HEK293T (cell line): Measurements from ENCODE around the gene MOSMO.

Experiments used
- BHLHE40 ChIP-seq: fragments of 450-650 bp; IDR thresholded peaks from 2 replicates; pipeline ENCODE4 v1.6.1; 2016; ENCODE audit warnings: mild to moderate bottlenecking, moderate library complexity, borderline replicate concordance
- CTBP1 ChIP-seq: fragments of 450-650 bp; IDR thresholded peaks from 2 replicates; pipeline ENCODE4 v1.6.1; 2016; ENCODE audit warnings: borderline replicate concordance
- ELF4 ChIP-seq: fragments of 450-650 bp; IDR thresholded peaks from 2 replicates; pipeline ENCODE4 v1.6.1; 2017; ENCODE audit warnings: antibody characterized with exemption
- FOXA1 ChIP-seq: fragments of 450-650 bp; IDR thresholded peaks from 2 replicates; pipeline ENCODE4 v1.6.1; 2016; ENCODE audit warnings: mild to moderate bottlenecking
- FOXK2 ChIP-seq: fragments of 450-650 bp; IDR thresholded peaks from 2 replicates; pipeline ENCODE4 v1.6.1; 2016; ENCODE audit warnings: mild to moderate bottlenecking
- FOXM1 ChIP-seq: fragments of 450-650 bp; IDR thresholded peaks from 2 replicates; pipeline ENCODE4 v1.6.1; 2017; ENCODE audit warnings: mild to moderate bottlenecking, borderline replicate concordance
- L3MBTL2 ChIP-seq: fragments of 450-650 bp; conservative IDR thresholded peaks from 2 replicates; pipeline ENCODE4 v1.6.1; 2016; ENCODE audit warnings: mild to moderate bottlenecking
- LEF1 ChIP-seq: fragments of 450-650 bp; IDR thresholded peaks from 2 replicates; pipeline ENCODE4 v1.6.1; 2017; ENCODE audit warnings: mild to moderate bottlenecking, borderline replicate concordance
- NFRKB ChIP-seq: fragments of 450-650 bp; IDR thresholded peaks from 2 replicates; pipeline ENCODE4 v1.6.1; 2016; ENCODE audit warnings: mild to moderate bottlenecking, moderate library complexity
- PKNOX1 ChIP-seq: fragments of 450-650 bp; IDR thresholded peaks from 2 replicates; pipeline ENCODE4 v1.6.1; 2016
- SP1 ChIP-seq: fragments of 450-650 bp; IDR thresholded peaks from 2 replicates; pipeline ENCODE4 v1.6.1; 2017
- SUZ12 ChIP-seq: fragments of 450-650 bp; IDR thresholded peaks from 2 replicates; pipeline ENCODE4 v1.6.1; 2016; ENCODE audit warnings: mild to moderate bottlenecking
- ZNF384 ChIP-seq: fragments of 450-650 bp; IDR thresholded peaks from 2 replicates; pipeline ENCODE4 v1.6.1; 2016

GRCh38 chr16:22122239-22122638 lies 114.3 kb downstream of the MOSMO start:
- TF ChIP-seq SP1: no peak
- TF ChIP-seq ELF4: no peak
- TF ChIP-seq LEF1: no peak
- TF ChIP-seq FOXM1: no peak
- no peak for TF ChIP-seq BHLHE40
- TF ChIP-seq CTBP1: no peak
- TF ChIP-seq NFRKB: no peak
- no peak for TF ChIP-seq L3MBTL2
- TF ChIP-seq ZNF384: no peak
- no peak for TF ChIP-seq PKNOX1
- TF ChIP-seq FOXA1: no peak
- TF ChIP-seq SUZ12: no peak
- no peak for TF ChIP-seq FOXK2
